Measurements from ENCODE around the gene KCNQ1OT1.

KCNQ1OT1 gene

GRCh38 chr11:2587132-2587930 is 112.5 kb downstream of the KCNQ1OT1 start:
- Histone ChIP-seq H3K27me3 (ENCODE audit: insufficient read depth, low read length) (no peaks in the 10 kb centered on the region), H3K36me3 (ENCODE audit: insufficient read depth, low read length) (no peaks in the 10 kb centered on the region), H2AFZ (ENCODE audit: low read depth, low read length) (no peak overlapping the region), H3K4me3 (ENCODE audit: low read length) (no peak overlapping the region), H3K9me3 (ENCODE audit: low read length) (no peaks in the 10 kb centered on the region), H3K4me1 (ENCODE audit: insufficient read depth, low read length) (no peaks in the 10 kb centered on the region)

- Histone ChIP-seq H3K27me3 (ENCODE audit: insufficient read depth, low read length) (no peaks in the 10 kb centered on the region), H3K4me1 (ENCODE audit: insufficient read depth, low read length) (no peaks in the 10 kb centered on the region), H3K9me3 (ENCODE audit: low read length) (no peaks in the 10 kb centered on the region)
Observed at GRCh38 chr11:2586793-2587131, 113.0 kb downstream of the KCNQ1OT1 start.

GRCh38 chr11:2586087-2586792 is 113.6 kb downstream of the KCNQ1OT1 start:
- Histone ChIP-seq H3K27me3 (ENCODE audit: insufficient read depth, low read length) (no peaks in the 10 kb centered on the region), H3K4me1 (ENCODE audit: insufficient read depth, low read length) (no peaks in the 10 kb centered on the region), H2AFZ (ENCODE audit: low read depth, low read length) (no peak overlapping the region), H3K9me3 (ENCODE audit: low read length) (no peaks in the 10 kb centered on the region), H3K4me3 (ENCODE audit: low read length) (no peak overlapping the region), H3K36me3 (ENCODE audit: insufficient read depth, low read length) (no peaks in the 10 kb centered on the region)

More at GRCh38 chr11:2586793-2587131, 113.0 kb downstream of the KCNQ1OT1 start:
- no peaks in the 10 kb centered on the region for H3K36me3 ChIP-seq (ENCODE audit: insufficient read depth, low read length)
- no peak overlapping the region for H3K4me3 ChIP-seq (ENCODE audit: low read length)
- no peak overlapping the region for H2AFZ ChIP-seq (ENCODE audit: low read depth, low read length)

- Histone ChIP-seq H2AFZ (ENCODE audit: low read depth, low read length) (no peak overlapping the region), H3K4me3 (ENCODE audit: low read length) (no peak overlapping the region), H3K27me3 (ENCODE audit: insufficient read depth, low read length) (peaks cover 4% of the 10 kb centered on the region), H3K4me1 (ENCODE audit: insufficient read depth, low read length) (no peaks in the 10 kb centered on the region), H3K9me3 (ENCODE audit: low read length) (no peaks in the 10 kb centered on the region), H3K36me3 (ENCODE audit: insufficient read depth, low read length) (no peaks in the 10 kb centered on the region)
Observed at GRCh38 chr11:2585566-2586086, 114.2 kb downstream of the KCNQ1OT1 start.

GRCh38 chr11:2584812-2585565 is 114.8 kb downstream of the KCNQ1OT1 start:
- Histone ChIP-seq H3K4me3 (ENCODE audit: low read length) (no peak overlapping the region), H2AFZ (ENCODE audit: low read depth, low read length) (no peak overlapping the region), H3K4me1 (ENCODE audit: insufficient read depth, low read length) (no peaks in the 10 kb centered on the region), H3K27me3 (ENCODE audit: insufficient read depth, low read length) (peaks cover 7% of the 10 kb centered on the region), H3K36me3 (ENCODE audit: insufficient read depth, low read length) (no peaks in the 10 kb centered on the region), H3K9me3 (ENCODE audit: low read length) (no peaks in the 10 kb centered on the region)

- Histone ChIP-seq H3K4me3 (ENCODE audit: low read length) (no peak overlapping the region), H3K36me3 (ENCODE audit: insufficient read depth, low read length) (no peaks in the 10 kb centered on the region), H3K9me3 (ENCODE audit: low read length) (no peaks in the 10 kb centered on the region), H3K27me3 (ENCODE audit: insufficient read depth, low read length) (peaks cover 7% of the 10 kb centered on the region), H2AFZ (ENCODE audit: low read depth, low read length) (no peak overlapping the region), H3K4me1 (ENCODE audit: insufficient read depth, low read length) (no peaks in the 10 kb centered on the region)
Observed at GRCh38 chr11:2584434-2584811, 115.4 kb downstream of the KCNQ1OT1 start.

GRCh38 chr11:2583605-2583958 is 116.2 kb downstream of the KCNQ1OT1 start:
- Histone ChIP-seq H3K4me1 (ENCODE audit: insufficient read depth, low read length) (no peaks in the 10 kb centered on the region), H3K4me3 (ENCODE audit: low read length) (no peak overlapping the region), H2AFZ (ENCODE audit: low read depth, low read length) (no peak overlapping the region), H3K27me3 (ENCODE audit: insufficient read depth, low read length) (peaks cover 10% of the 10 kb centered on the region), H3K9me3 (ENCODE audit: low read length) (no peaks in the 10 kb centered on the region), H3K36me3 (ENCODE audit: insufficient read depth, low read length) (no peaks in the 10 kb centered on the region)

- Histone ChIP-seq H3K36me3 (ENCODE audit: insufficient read depth, low read length) (no peaks in the 10 kb centered on the region), H2AFZ (ENCODE audit: low read depth, low read length) (no peak overlapping the region)
Observed at GRCh38 chr11:2582946-2583604, 116.7 kb downstream of the KCNQ1OT1 start.

GRCh38 chr11:2582351-2582945 is 117.3 kb downstream of the KCNQ1OT1 start:
- Histone ChIP-seq H3K36me3 (ENCODE audit: insufficient read depth, low read length) (no peaks in the 10 kb centered on the region), H3K27me3 (ENCODE audit: insufficient read depth, low read length) (peaks cover 10% of the 10 kb centered on the region), H3K4me1 (ENCODE audit: insufficient read depth, low read length) (no peaks in the 10 kb centered on the region), H3K9me3 (ENCODE audit: low read length) (no peaks in the 10 kb centered on the region), H3K4me3 (ENCODE audit: low read length) (no peak overlapping the region), H2AFZ (ENCODE audit: low read depth, low read length) (no peak overlapping the region)

More at GRCh38 chr11:2582946-2583604, 116.7 kb downstream of the KCNQ1OT1 start:
- Histone ChIP-seq H3K27me3 (ENCODE audit: insufficient read depth, low read length) (peaks cover 10% of the 10 kb centered on the region), H3K4me1 (ENCODE audit: insufficient read depth, low read length) (no peaks in the 10 kb centered on the region), H3K9me3 (ENCODE audit: low read length) (no peaks in the 10 kb centered on the region), H3K4me3 (ENCODE audit: low read length) (no peak overlapping the region)

GRCh38 chr11:2581931-2582350 is 117.9 kb downstream of the KCNQ1OT1 start:
- H3K4me3 ChIP-seq (ENCODE audit: low read length): no peak overlapping the region
- H3K4me1 ChIP-seq (ENCODE audit: insufficient read depth, low read length): no peaks in the 10 kb centered on the region
- no peaks in the 10 kb centered on the region for H3K36me3 ChIP-seq (ENCODE audit: insufficient read depth, low read length)
- H3K9me3 ChIP-seq (ENCODE audit: low read length): no peaks in the 10 kb centered on the region
- peaks cover 10% of the 10 kb centered on the region for H3K27me3 ChIP-seq (ENCODE audit: insufficient read depth, low read length)
- no peak overlapping the region for H2AFZ ChIP-seq (ENCODE audit: low read depth, low read length)

GRCh38 chr11:2581151-2581930 is 118.5 kb downstream of the KCNQ1OT1 start:
- H3K9me3 ChIP-seq (ENCODE audit: low read length): no peaks in the 10 kb centered on the region
- H3K4me3 ChIP-seq (ENCODE audit: low read length): no peak overlapping the region
- H3K36me3 ChIP-seq (ENCODE audit: insufficient read depth, low read length): no peaks in the 10 kb centered on the region
- H3K4me1 ChIP-seq (ENCODE audit: insufficient read depth, low read length): no peaks in the 10 kb centered on the region
- peaks cover 12% of the 10 kb centered on the region for H3K27me3 ChIP-seq (ENCODE audit: insufficient read depth, low read length)
- H2AFZ ChIP-seq (ENCODE audit: low read depth, low read length): no peak overlapping the region

GRCh38 chr11:2580571-2581001 is 119.2 kb downstream of the KCNQ1OT1 start:
- H3K36me3 ChIP-seq (ENCODE audit: insufficient read depth, low read length): no peaks in the 10 kb centered on the region
- H2AFZ ChIP-seq (ENCODE audit: low read depth, low read length): no peak overlapping the region
- no peaks in the 10 kb centered on the region for H3K4me1 ChIP-seq (ENCODE audit: insufficient read depth, low read length)
- H3K9me3 ChIP-seq (ENCODE audit: low read length): no peaks in the 10 kb centered on the region
- H3K27me3 ChIP-seq (ENCODE audit: insufficient read depth, low read length): peaks cover 12% of the 10 kb centered on the region
- H3K4me3 ChIP-seq (ENCODE audit: low read length): no peak overlapping the region
